ENCODE results near the gene SOCS1.

The SOCS1 gene

GRCh38 chr16:11234884-11235702, 20.9 kb downstream of the SOCS1 start:
- Histone ChIP-seq H3K4me1 (peaks cover 47 to 89% (median 75%) of the 10 kb centered on the region in 10 experiments), H3K27ac (no peak overlapping the region)

GRCh38 chr16:11233727-11234376, 22.2 kb downstream of the SOCS1 start:
- Histone ChIP-seq H3K27me3 (peaks cover 0 to 13% (median 0%) of the 10 kb centered on the region in 11 experiments; a peak in 2 of 22 replicates), H3K36me3 (no peaks in the 10 kb centered on the region), H3K9me3 (replicated peaks in 1 of 11) (no peaks in the 10 kb centered on the region), H4K20me1 (no peaks in the 10 kb centered on the region; a peak in 1 of 22 replicates), H3K9ac (peak overlapping the region in 3 of 11 experiments; percentile 24 to 69 (median 46); a peak in 2 of 22 replicates), H3K4me2 (peak overlapping the region; percentile 70 to 97 (median 86)), H3K4me3 (no peak overlapping the region), H3K4me1 (peaks cover 47 to 90% (median 75%) of the 10 kb centered on the region in 10 experiments), H3K27ac (peak overlapping the region in 2 of 11 experiments; percentile 73 to 80; a peak in 5 of 22 replicates)
- TF ChIP-seq Cebpa-rat (IDR thresholded peaks at IDR 0.05): no peak

More at GRCh38 chr16:11234884-11235702, 20.9 kb downstream of the SOCS1 start:
- no peak overlapping the region for H3K9ac ChIP-seq
- H3K27me3 ChIP-seq: peaks cover 0 to 13% (median 0%) of the 10 kb centered on the region in 11 experiments; a peak in 2 of 22 replicates
- no peaks in the 10 kb centered on the region for H3K9me3 ChIP-seq (replicated peaks in 1 of 11)
- H3K4me3 ChIP-seq: no peak overlapping the region
- H3K36me3 ChIP-seq: no peaks in the 10 kb centered on the region
- peak overlapping the region; percentile 25 to 97 (median 83); a peak in 21 of 22 replicates for H3K4me2 ChIP-seq
- no peaks in the 10 kb centered on the region; a peak in 1 of 22 replicates for H4K20me1 ChIP-seq
- TF ChIP-seq Cebpa-rat (IDR thresholded peaks at IDR 0.05): no peak

DNA sequence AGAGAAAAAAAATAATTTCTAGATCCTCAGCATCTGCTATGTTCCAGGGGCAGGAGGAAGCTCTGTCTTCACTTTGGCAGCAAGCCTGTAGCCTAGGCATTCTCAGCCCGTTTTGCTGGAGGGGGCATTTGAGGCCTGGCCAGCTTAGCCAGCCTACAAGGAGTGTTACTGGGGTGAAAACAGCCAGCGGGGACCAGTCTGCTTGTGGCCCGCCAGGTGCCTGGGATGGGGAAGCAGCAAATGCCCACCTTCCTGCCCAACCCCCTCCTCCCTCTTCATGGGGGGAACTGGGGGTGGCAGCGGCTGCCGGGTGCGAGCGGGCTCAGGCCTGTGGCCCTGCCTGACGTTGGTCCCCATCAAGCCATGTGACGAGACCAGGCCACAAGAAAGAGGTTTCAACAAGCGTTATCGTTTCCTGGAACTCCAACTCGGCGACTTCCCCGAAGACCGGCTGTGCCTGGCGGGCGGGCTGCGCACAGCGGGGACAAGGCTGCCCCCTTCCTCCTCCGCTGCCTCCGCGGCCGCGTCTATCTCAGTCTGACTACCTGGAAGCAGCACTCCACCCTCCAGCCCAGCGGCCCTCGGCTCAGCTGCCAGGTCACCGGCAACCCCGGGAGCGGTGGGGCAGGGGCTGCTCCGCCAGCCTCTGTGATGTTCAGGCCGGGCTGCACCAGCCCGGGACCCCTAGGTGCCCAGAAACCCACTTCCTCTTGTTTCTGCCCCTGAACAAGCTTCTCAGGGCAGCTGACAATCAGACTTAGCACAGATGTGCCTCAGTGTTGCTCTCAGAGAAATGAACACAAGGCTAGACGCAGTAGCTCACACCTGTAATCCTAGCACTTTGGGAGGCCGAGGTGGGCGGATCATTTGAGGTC, 22.9 kb downstream of the SOCS1 start:
- peak overlapping the region in 5 of 10 experiments; percentile 25 to 43 (median 34); a peak in 6 of 20 replicates for H3K4me3 ChIP-seq
- H3K4me1 ChIP-seq: peaks cover 47 to 82% (median 69%) of the 10 kb centered on the region in 10 experiments
- peak overlapping the region; percentile 24 to 69 (median 64); a peak in 21 of 22 replicates for H3K9ac ChIP-seq
- no peaks in the 10 kb centered on the region for H3K9me3 ChIP-seq (replicated peaks in 1 of 11)
- H3K4me2 ChIP-seq: peak overlapping the region; percentile 70 to 97 (median 86)
- peaks cover 0 to 8% (median 0%) of the 10 kb centered on the region in 11 experiments; a peak in 1 of 22 replicates for H3K27me3 ChIP-seq
- H3K27ac ChIP-seq: peak overlapping the region; percentile 46 to 80 (median 65); a peak in 20 of 22 replicates
- H4K20me1 ChIP-seq: no peaks in the 10 kb centered on the region; a peak in 1 of 22 replicates
- H3K36me3 ChIP-seq: no peaks in the 10 kb centered on the region
- TF ChIP-seq Cebpa-rat (IDR thresholded peaks at IDR 0.05): no peak

DNA sequence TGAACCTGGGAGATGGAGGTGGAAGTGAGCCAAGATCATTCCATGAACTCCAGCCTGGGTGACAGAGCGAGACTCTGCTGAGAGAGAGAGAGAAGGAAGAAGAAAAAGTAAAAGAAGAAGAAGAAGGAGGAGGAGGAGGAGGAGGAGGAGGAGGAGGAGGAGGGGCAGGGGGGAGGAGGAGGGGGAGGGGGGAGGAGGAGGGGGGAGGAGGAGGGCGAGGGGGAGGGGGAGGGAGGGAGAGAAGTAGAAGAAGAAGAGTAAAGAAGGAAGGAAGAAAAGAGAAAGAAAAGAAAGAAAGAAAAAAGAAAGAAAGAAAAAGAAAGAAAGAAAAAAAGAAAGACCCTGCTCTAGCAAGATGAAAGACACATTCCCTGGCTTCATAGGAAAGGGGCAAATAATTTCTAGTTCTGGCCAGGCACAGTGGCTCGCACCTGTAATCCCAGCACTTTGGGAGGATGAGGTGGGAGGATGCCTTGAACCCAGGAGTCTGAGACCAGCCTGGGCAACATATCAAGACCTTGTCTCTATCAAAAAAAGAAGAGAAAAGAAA, 23.6 kb downstream of the SOCS1 start:
- peaks cover 0 to 8% (median 0%) of the 10 kb centered on the region in 11 experiments; a peak in 1 of 22 replicates for H3K27me3 ChIP-seq
- TF ChIP-seq Cebpa-rat (IDR thresholded peaks at IDR 0.05): no peak
- no peaks in the 10 kb centered on the region for H3K9me3 ChIP-seq (replicated peaks in 1 of 11)
- H3K9ac ChIP-seq: peak overlapping the region; percentile 24 to 69 (median 64); a peak in 19 of 22 replicates
- peak overlapping the region; percentile 70 to 97 (median 86) for H3K4me2 ChIP-seq
- H4K20me1 ChIP-seq: no peaks in the 10 kb centered on the region; a peak in 1 of 22 replicates
- no peak overlapping the region for H3K4me3 ChIP-seq
- H3K27ac ChIP-seq: peak overlapping the region; percentile 46 to 80 (median 65); a peak in 19 of 22 replicates
- peaks cover 47 to 75% (median 63%) of the 10 kb centered on the region in 10 experiments for H3K4me1 ChIP-seq
- H3K36me3 ChIP-seq: no peaks in the 10 kb centered on the region

- Histone ChIP-seq H3K27ac (no peak overlapping the region), H3K9ac (0 out of 22 replicates have a peak overlapping the region, but pooled peaks of 1 of the 11 experiments have one; percentile 19), H3K4me2 (peak overlapping the region; percentile 14 to 62 (median 47); a peak in 19 of 22 replicates), H3K4me3 (no peak overlapping the region), H3K4me1 (peaks cover 46 to 67% (median 55%) of the 10 kb centered on the region in 10 experiments), H3K27me3 (peaks cover 0 to 8% (median 0%) of the 10 kb centered on the region in 11 experiments; a peak in 3 of 22 replicates), H3K36me3 (no peaks in the 10 kb centered on the region), H3K9me3 (replicated peaks in 1 of 11) (no peaks in the 10 kb centered on the region), H4K20me1 (no peaks in the 10 kb centered on the region; a peak in 1 of 22 replicates)
- TF ChIP-seq Cebpa-rat (IDR thresholded peaks at IDR 0.05): no peak
Measured at GRCh38 chr16:11231367-11231970, 24.5 kb downstream of the SOCS1 start.

- Histone ChIP-seq H4K20me1 (peaks cover 0 to 2% (median 0%) of the 10 kb centered on the region in 11 experiments; a peak in 1 of 22 replicates), H3K27ac (no peak overlapping the region), H3K9ac (no peak overlapping the region), H3K4me1 (peaks cover 46 to 67% (median 55%) of the 10 kb centered on the region in 10 experiments), H3K4me3 (no peak overlapping the region), H3K36me3 (no peaks in the 10 kb centered on the region), H3K4me2 (peak overlapping the region in 2 of 11 experiments; percentile 14 to 27; a peak in 2 of 22 replicates), H3K27me3 (peaks cover 0 to 18% (median 0%) of the 10 kb centered on the region in 11 experiments; a peak in 5 of 22 replicates), H3K9me3 (replicated peaks in 1 of 11) (no peaks in the 10 kb centered on the region)
- no peak for TF ChIP-seq Cebpa-rat (IDR thresholded peaks at IDR 0.05)
Measured at GRCh38 chr16:11229906-11230305, 26.1 kb downstream of the SOCS1 start.

DNA sequence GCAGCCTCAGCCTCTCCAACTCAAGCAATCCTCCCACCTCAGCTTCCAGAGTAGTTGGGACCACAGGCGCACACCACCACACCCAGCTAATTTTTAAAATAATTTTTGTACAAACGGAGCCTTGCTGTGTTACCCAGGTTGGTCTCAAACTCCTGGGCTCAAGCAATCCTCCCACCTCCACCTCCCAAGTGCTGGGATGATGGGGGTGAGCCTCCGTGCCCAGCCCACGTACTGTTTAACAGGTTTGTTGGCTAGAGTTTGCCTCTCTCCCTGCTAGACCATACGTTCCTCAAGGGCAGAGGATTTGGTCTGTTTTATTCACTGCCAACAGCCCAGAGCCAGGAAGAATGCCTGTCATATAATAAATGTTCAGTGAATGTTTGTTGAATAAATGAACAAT, 26.6 kb downstream of the SOCS1 start:
- Histone ChIP-seq H3K4me1 (peaks cover 46 to 67% (median 55%) of the 10 kb centered on the region in 10 experiments), H3K9me3 (replicated peaks in 1 of 11) (no peaks in the 10 kb centered on the region), H3K4me3 (no peak overlapping the region), H3K27me3 (peaks cover 0 to 18% (median 0%) of the 10 kb centered on the region in 11 experiments; a peak in 5 of 22 replicates), H3K36me3 (no peaks in the 10 kb centered on the region), H3K27ac (no peak overlapping the region), H4K20me1 (peaks cover 0 to 7% (median 0%) of the 10 kb centered on the region in 11 experiments; a peak in 2 of 22 replicates), H3K9ac (no peak overlapping the region), H3K4me2 (no peak overlapping the region)
- no peak for TF ChIP-seq Cebpa-rat (IDR thresholded peaks at IDR 0.05)
